NB4 (cell line): ENCODE data around the gene ARHGEF12.

Experiments
- MYC ChIP-seq: IDR thresholded peaks from 2 replicates; pipeline ENCODE4 v1.6.1; 2011; ENCODE audit warnings: low read depth, low read length
- POLR2A ChIP-seq: IDR thresholded peaks from 2 replicates; pipeline ENCODE4 v1.6.1; 2011; ENCODE audit warnings: mild to moderate bottlenecking; ENCODE audit not compliant: insufficient read length; ENCODE audit errors: extremely low read depth
- TF ChIP-seq, protein P1 (sequence below): IDR thresholded peaks from one replicate; pipeline ENCODE4 v1.5.1; 2012; ENCODE audit warnings: low read depth, low read length

DNA sequence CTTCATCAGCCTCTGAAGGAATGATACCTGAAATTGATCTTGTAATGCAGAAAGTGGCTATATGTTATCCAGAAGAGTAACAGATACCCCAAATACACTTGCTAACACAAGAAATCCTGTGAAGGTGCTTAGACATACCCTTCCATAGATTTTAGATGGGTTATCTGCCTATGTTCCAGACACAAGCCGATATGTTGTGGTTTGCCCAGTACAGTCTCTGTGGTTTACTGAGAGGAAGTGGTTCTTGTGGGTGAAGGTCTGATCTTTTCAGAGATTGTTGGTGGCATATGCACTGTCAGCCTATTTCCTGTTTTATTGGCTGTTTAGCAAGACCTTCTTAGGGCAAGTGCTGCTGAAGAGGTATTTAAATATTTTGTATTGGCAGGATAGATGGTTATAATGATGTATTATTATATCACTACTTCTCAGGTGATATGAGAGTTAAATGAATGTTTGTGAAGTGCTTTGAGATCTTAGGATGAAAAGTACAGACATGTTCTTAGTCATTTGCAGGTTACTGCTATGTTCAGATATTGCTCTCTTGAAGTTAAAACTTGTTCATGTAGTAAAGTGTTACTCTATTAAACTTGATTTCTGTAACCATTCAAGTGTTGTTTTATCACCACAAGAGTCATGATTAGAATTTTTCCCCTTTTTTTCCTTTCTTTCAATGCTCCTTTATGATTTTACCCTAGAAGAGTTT lies 8.2 kb downstream of the ARHGEF12 start:
- no peak for TF ChIP-seq POLR2A
- TF ChIP-seq, protein P1, sequence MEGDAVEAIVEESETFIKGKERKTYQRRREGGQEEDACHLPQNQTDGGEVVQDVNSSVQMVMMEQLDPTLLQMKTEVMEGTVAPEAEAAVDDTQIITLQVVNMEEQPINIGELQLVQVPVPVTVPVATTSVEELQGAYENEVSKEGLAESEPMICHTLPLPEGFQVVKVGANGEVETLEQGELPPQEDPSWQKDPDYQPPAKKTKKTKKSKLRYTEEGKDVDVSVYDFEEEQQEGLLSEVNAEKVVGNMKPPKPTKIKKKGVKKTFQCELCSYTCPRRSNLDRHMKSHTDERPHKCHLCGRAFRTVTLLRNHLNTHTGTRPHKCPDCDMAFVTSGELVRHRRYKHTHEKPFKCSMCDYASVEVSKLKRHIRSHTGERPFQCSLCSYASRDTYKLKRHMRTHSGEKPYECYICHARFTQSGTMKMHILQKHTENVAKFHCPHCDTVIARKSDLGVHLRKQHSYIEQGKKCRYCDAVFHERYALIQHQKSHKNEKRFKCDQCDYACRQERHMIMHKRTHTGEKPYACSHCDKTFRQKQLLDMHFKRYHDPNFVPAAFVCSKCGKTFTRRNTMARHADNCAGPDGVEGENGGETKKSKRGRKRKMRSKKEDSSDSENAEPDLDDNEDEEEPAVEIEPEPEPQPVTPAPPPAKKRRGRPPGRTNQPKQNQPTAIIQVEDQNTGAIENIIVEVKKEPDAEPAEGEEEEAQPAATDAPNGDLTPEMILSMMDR: no peak
- peak; percentile 81 for TF ChIP-seq MYC
